SK-N-MC (cell line): ENCODE measurements around the gene TEAD1.

Source experiments
- EZH2 ChIP-seq: fragments of 200-600 bp; sonication (generic); IDR thresholded peaks from one replicate; pipeline ENCODE4 v1.6.1; 2017; ENCODE audit warnings: antibody characterized with exemption
- POLR2AphosphoS5 ChIP-seq: IDR thresholded peaks from 2 replicates; pipeline ENCODE4 v1.6.1; 2012; ENCODE audit warnings: mild to moderate bottlenecking, low read depth, low read length, borderline replicate concordance

- TF ChIP-seq POLR2AphosphoS5 (no peak), EZH2 (no peak)
Measured at GRCh38 chr11:12678991-12679390, 4.8 kb downstream of the TEAD1 start.
